Panc1 (cell line): Measurements from ENCODE around the gene SND1. TPM values are rescaled to one million over a fixed set of nuclear protein-coding genes. Genes with fewer than 3 reads are reported as not detected.

Source experiments
- ATAC-seq: fragments of 200-7000 bp; cut with Tn5 transposase; 2 replicates; pipeline ENCODE4 v1.9.1; 2020; ENCODE audit warnings: mild to moderate bottlenecking, moderate library complexity
- Bru-seq: library from RNA; stranded (reverse); fragments of 400-500 nt; gene quantifications from one replicate; lab custom pipeline; 2021; lab: Mats Ljungman, UMichigan
- BruChase-seq, 2 experiments: library from RNA; stranded (reverse); fragments of 400-500 nt; gene quantifications; one replicate each; lab custom pipeline; 2021; lab: Mats Ljungman, UMichigan
- BruUV-seq: library from RNA; stranded (reverse); fragments of 400-500 nt; replicated peaks from 2 replicates; lab custom pipeline; 2021; lab: Mats Ljungman, UMichigan
- CTCF ChIA-PET: fragments of 300-600 bp; sonication (Branson Sonifier 250); formaldehyde crosslinking; loops from one replicate; lab custom pipeline; 2022; ENCODE audit warnings: antibody characterized with exemption; lab: Charles Lee
- POLR2A ChIA-PET: fragments of 300-600 bp; sonication (Branson Sonifier 250); formaldehyde crosslinking; loops from one replicate; lab custom pipeline; 2022; ENCODE audit warnings: antibody characterized with exemption; lab: Charles Lee
- DNase-seq: peaks from one replicate; pipeline ENCODE4 v3.0.0-alpha.2; 2010; ENCODE audit warnings: low read depth, low spot score
- H3K27ac ChIP-seq: 2 replicates; pipeline ENCODE4 v1.5.1; 2011; ENCODE audit warnings: mild to moderate bottlenecking, low read length, inconsistent platforms
- H3K27me3 ChIP-seq: fragments of 200-500 bp; sonication (Bioruptor generic); 2 replicates; pipeline ENCODE4 v1.6.0; 2014; ENCODE audit warnings: low read length, inconsistent platforms; ENCODE audit not compliant: control insufficient read depth, insufficient read depth
- H3K36me3 ChIP-seq: fragments of 200-500 bp; sonication (Bioruptor generic); 2 replicates; pipeline ENCODE4 v1.5.1; 2014; ENCODE audit warnings: inconsistent platforms, mild to moderate bottlenecking, low read length, moderate library complexity; ENCODE audit not compliant: control insufficient read depth, insufficient read depth
- H3K4me1 ChIP-seq: 2 replicates; pipeline ENCODE4 v1.5.1; 2011; ENCODE audit warnings: inconsistent platforms, mild to moderate bottlenecking, low read length, moderate library complexity; ENCODE audit not compliant: control insufficient read depth, insufficient read depth
- H3K4me3 ChIP-seq, 2 experiments: 2 replicates each; pipeline ENCODE4 v1.5.1; 2011 to 2012; ENCODE audit warnings: low read depth in 2 of 2, low read length in 2 of 2, mild to moderate bottlenecking in 2 of 2, inconsistent platforms in 1 of 2, moderate library complexity in 1 of 2
- H3K9me3 ChIP-seq: fragments of 200-500 bp; sonication (Bioruptor generic); 2 replicates; pipeline ENCODE4 v1.5.1; 2014; ENCODE audit warnings: low read depth, mild to moderate bottlenecking, inconsistent platforms, low read length, moderate library complexity; ENCODE audit not compliant: control insufficient read depth, insufficient read depth
- POLR2AphosphoS5 ChIP-seq: IDR thresholded peaks from 2 replicates; pipeline ENCODE4 v1.6.1; 2012; ENCODE audit warnings: mild to moderate bottlenecking, low read depth, low read length, moderate library complexity
- SIN3A ChIP-seq: IDR thresholded peaks from 2 replicates; pipeline ENCODE4 v1.6.1; 2012; ENCODE audit warnings: low read depth, mild to moderate bottlenecking, low read length, moderate library complexity, borderline replicate concordance; ENCODE audit not compliant: insufficient read depth
- TCF7L2 ChIP-seq: IDR thresholded peaks from 2 replicates; pipeline ENCODE4 v1.6.1; 2011; ENCODE audit warnings: mild to moderate bottlenecking, low read depth, low read length, inconsistent platforms
- in situ Hi-C: cut with HindIII; loops from 2 replicates; pipeline ENCODE4 v1.10.0; 2016; ENCODE audit warnings: low sequenced_read_pairs, low pct_unique_long_range_greater_than_20kb
- intact Hi-C: fragments of 100-400 bp; cut with micrococcal nuclease; formaldehyde crosslinking; loops from one replicate; pipeline ENCODE4 v1.10.0; 2022; ENCODE audit not compliant: unreplicated experiment
- long read RNA-seq: library from polyadenylated mRNA; unstranded; transcript quantifications from one replicate; pipeline ENCODE4 v2.0.0, GENCODE V29; 2021; ENCODE audit not compliant: unreplicated experiment
- polyA plus RNA-seq: library from polyadenylated mRNA; unstranded; fragments of >200 nt; gene quantifications from one replicate; pipeline ENCODE4 v1.2.1, GENCODE V29; 2012; ENCODE audit warnings: missing spikeins; ENCODE audit not compliant: insufficient read length
- total RNA-seq: library from RNA; stranded (reverse); gene quantifications from one replicate; pipeline ENCODE4 v1.2.1, GENCODE V29; 2021; ENCODE audit not compliant: unreplicated experiment
- TF ChIP-seq, protein P1 (sequence below): fragments of 450-650 bp; IDR thresholded peaks from 2 replicates; pipeline ENCODE4 v1.5.1; 2017; ENCODE audit warnings: mild to moderate bottlenecking
- TF ChIP-seq, protein P2 (sequence below), 2 experiments: IDR thresholded peaks; 2 replicates each; pipeline ENCODE4 v1.6.1; 2011 to 2012; ENCODE audit warnings: low read depth in 2 of 2, control low read depth in 1 of 2, low read length in 1 of 2, mild to moderate bottlenecking in 1 of 2, moderate library complexity in 1 of 2; ENCODE audit not compliant: insufficient read depth in 1 of 2

Gene SND1
- 176 TPM for total RNA-seq
- polyA plus RNA-seq, result 156 TPM
- percentile 92 among the genes with signal in this experiment for Bru-seq, nascent RNA
- percentile 74 among the genes with signal in this experiment for BruChase-seq, experiment 1, labeled RNA remaining after a 2-hour chase
- percentile 73 among the genes with signal in this experiment for BruChase-seq, experiment 2, labeled RNA remaining after a 6-hour chase
- long read RNA-seq, transcript SND1-201 (24 exons, 3,476 nt), result major isoform, 263 of 438 reads
- long read RNA-seq, partial matches to known transcripts, result 146 of 438 reads
- long read RNA-seq, other reads (novel, unspliced or antisense), result 25 of 438 reads

DNA sequence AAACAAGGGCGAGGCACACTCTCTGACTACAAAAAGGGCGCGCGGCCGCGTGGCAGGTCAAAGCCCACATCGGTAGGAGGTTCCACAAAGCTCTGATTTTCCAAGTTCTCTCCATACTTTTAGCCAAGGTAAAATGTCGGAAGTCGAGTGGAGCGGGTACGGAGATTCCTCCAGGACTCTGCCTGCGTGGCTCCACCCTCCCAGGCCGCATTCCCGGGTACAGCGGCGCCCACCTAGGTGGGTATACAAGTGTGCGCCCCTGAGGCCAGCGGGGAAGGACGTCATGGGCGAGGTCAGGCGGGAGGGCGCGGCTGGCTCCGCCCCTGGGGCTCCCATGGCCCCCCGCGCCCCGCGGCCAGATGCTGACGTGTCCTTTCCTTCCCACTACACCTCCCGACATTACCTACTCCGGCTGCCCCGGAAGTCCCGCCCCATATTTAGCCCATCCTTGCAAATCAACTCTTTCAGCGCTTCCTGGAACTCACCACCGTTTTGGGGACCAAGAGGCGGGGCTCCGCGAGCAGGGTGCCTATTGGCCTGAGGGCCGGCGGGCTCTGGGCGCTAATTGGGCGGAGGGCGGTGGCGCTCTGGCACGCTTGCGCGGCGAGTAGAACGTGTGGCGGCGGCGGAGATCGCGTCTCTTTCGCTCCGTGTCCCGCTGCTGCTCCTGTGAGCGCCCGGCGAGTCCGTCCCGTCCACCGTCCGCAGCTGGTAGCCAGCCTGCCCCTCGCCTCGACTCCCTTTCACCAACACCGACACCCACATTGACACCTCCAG lies at the start of gene SND1:
Gene SND1, plus strand, starts transcription at position 639 of the 777 bp plus-strand sequence. CDS start 180 bp downstream, outside the sequence.
- no peaks in the 10 kb centered on the region for H3K27me3 ChIP-seq
- peak within 1 kb of the TSS; percentile 96 for H3K27ac ChIP-seq
- H3K4me3 ChIP-seq, result peak within 1 kb of the TSS; percentile 83 to 100
- ATAC-seq (peak; percentile 98), DNase-seq (peak; percentile 97)
- ChIA-PET CTCF (no interaction called here), POLR2A (interaction anchor here (0.6 to 1.2 kb wide), 2 partner anchors 11 to 576 kb away, joined by 3 read pairs; no protein-coding TSS in a partner anchor)
- BruUV-seq, result no TSS peak
- no peaks in the 10 kb centered on the region for H3K9me3 ChIP-seq
- peaks cover 26% of the 10 kb centered on the region for H3K4me1 ChIP-seq
- in situ Hi-C loops (no loop called here), intact Hi-C loops (no loop called here)
- TF ChIP-seq POLR2AphosphoS5 (peak; percentile 89), TCF7L2 (peak; percentile 24; the same call in 1 of the 2 replicates), SIN3A (peak; percentile 80; the same call in 1 of the 2 replicates)
- TF ChIP-seq, protein P1, sequence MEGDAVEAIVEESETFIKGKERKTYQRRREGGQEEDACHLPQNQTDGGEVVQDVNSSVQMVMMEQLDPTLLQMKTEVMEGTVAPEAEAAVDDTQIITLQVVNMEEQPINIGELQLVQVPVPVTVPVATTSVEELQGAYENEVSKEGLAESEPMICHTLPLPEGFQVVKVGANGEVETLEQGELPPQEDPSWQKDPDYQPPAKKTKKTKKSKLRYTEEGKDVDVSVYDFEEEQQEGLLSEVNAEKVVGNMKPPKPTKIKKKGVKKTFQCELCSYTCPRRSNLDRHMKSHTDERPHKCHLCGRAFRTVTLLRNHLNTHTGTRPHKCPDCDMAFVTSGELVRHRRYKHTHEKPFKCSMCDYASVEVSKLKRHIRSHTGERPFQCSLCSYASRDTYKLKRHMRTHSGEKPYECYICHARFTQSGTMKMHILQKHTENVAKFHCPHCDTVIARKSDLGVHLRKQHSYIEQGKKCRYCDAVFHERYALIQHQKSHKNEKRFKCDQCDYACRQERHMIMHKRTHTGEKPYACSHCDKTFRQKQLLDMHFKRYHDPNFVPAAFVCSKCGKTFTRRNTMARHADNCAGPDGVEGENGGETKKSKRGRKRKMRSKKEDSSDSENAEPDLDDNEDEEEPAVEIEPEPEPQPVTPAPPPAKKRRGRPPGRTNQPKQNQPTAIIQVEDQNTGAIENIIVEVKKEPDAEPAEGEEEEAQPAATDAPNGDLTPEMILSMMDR, result no peak
- TF ChIP-seq, protein P2, sequence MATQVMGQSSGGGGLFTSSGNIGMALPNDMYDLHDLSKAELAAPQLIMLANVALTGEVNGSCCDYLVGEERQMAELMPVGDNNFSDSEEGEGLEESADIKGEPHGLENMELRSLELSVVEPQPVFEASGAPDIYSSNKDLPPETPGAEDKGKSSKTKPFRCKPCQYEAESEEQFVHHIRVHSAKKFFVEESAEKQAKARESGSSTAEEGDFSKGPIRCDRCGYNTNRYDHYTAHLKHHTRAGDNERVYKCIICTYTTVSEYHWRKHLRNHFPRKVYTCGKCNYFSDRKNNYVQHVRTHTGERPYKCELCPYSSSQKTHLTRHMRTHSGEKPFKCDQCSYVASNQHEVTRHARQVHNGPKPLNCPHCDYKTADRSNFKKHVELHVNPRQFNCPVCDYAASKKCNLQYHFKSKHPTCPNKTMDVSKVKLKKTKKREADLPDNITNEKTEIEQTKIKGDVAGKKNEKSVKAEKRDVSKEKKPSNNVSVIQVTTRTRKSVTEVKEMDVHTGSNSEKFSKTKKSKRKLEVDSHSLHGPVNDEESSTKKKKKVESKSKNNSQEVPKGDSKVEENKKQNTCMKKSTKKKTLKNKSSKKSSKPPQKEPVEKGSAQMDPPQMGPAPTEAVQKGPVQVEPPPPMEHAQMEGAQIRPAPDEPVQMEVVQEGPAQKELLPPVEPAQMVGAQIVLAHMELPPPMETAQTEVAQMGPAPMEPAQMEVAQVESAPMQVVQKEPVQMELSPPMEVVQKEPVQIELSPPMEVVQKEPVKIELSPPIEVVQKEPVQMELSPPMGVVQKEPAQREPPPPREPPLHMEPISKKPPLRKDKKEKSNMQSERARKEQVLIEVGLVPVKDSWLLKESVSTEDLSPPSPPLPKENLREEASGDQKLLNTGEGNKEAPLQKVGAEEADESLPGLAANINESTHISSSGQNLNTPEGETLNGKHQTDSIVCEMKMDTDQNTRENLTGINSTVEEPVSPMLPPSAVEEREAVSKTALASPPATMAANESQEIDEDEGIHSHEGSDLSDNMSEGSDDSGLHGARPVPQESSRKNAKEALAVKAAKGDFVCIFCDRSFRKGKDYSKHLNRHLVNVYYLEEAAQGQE (IDR thresholded peaks at IDR 0.05; ENCODE audit: insufficient read depth in 1 of 2, low read depth in 2 of 2, low read length in 1 of 2), result peak in 1 of 2 experiments; percentile 61; a peak in 1 of 4 replicates
- H3K36me3 ChIP-seq, result peaks cover 8% of the 10 kb centered on the region

DNA sequence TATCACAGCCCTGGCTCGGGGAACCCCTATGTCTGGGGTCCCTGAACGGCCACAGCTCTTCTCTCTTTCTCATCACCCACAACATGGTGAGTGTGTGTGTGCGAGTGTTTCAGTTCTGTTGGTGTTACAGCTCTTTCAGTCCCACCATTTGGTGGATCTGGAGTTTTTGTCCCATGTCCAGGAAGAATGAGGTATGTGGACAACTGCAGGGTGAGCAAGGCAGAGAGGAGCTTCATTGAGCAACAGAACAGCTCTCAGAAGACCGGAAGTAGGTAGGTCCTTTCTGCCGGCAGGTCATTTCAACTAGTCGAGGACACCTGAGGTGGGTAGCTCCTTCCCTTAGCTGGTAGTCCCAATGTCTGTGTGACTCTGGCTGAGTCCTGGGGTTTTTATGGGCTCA lies 43.5 kb upstream of the SND1 start:
- ChIA-PET CTCF (no interaction called here), POLR2A (interaction anchor here (0.6 kb wide), 1 partner anchor 12 kb away, joined by 4 read pairs; no protein-coding TSS in a partner anchor)
- H3K27me3 ChIP-seq, result no peaks in the 10 kb centered on the region
- H3K27ac ChIP-seq, result no peak overlapping the region
- TF ChIP-seq, protein P2 (IDR thresholded peaks at IDR 0.05; ENCODE audit: insufficient read depth in 1 of 2, low read depth in 2 of 2, low read length in 1 of 2), result no peak
- TF ChIP-seq POLR2AphosphoS5 (no peak), TCF7L2 (no peak), SIN3A (no peak)
- TF ChIP-seq, protein P1, result no peak
- H3K4me1 ChIP-seq, result no peaks in the 10 kb centered on the region
- no peak for ATAC-seq
- BruUV-seq, result no TSS peak
- H3K36me3 ChIP-seq, result no peaks in the 10 kb centered on the region
- in situ Hi-C loops, result no loop called here
- DNase-seq, result no peak
- intact Hi-C loops, result no loop called here
- H3K4me3 ChIP-seq, result no peak overlapping the region
- no peaks in the 10 kb centered on the region for H3K9me3 ChIP-seq
